Fibroblast of skin of scalp (primary cell): ENCODE measurements around the gene ARHGAP40. TPM values are rescaled to one million over a fixed set of nuclear protein-coding genes. Genes with fewer than 3 reads are reported as not detected.
A peak's percentile ranks its signal among the peaks of the same experiment; 100 is the strongest.

Experiments
- DNase-seq: peaks from one replicate; pipeline ENCODE4 v3.0.0-alpha.2; 2013
- polyA plus RNA-seq, 2 experiments: library from polyadenylated mRNA; unstranded; fragments of 120-200 nt; gene quantifications; one replicate each; pipeline ENCODE4 v1.2.1, GENCODE V29; 2013; ENCODE audit not compliant: insufficient read length in 2 of 2

ARHGAP40 gene
- not detected for polyA plus RNA-seq (2013, experiment 1 of 2; ENCODE audit: insufficient read length)
- not detected for polyA plus RNA-seq (2013, experiment 2 of 2; ENCODE audit: insufficient read length)

GRCh38 chr20:38601216-38602184 lies at the start of gene ARHGAP40:
ARHGAP40 (plus strand) TSS chr20:38601809.
- DNase-seq: no peak

GRCh38 chr20:38554986-38555385 lies 46.6 kb upstream of the ARHGAP40 start:
- no peak for DNase-seq

GRCh38 chr20:38555395-38555794 lies 46.2 kb upstream of the ARHGAP40 start:
- no peak for DNase-seq

GRCh38 chr20:38557174-38557573 lies 44.4 kb upstream of the ARHGAP40 start:
- no peak for DNase-seq

- DNase-seq: no peak
Measured at GRCh38 chr20:38558596-38559360, 42.8 kb upstream of the ARHGAP40 start.

GRCh38 chr20:38559764-38560163 lies 41.8 kb upstream of the ARHGAP40 start:
- DNase-seq: no peak

GRCh38 chr20:38563802-38564431 lies 37.7 kb upstream of the ARHGAP40 start:
- DNase-seq: no peak

- DNase-seq: no peak
Measured at GRCh38 chr20:38564680-38565079, 36.9 kb upstream of the ARHGAP40 start.

GRCh38 chr20:38566036-38566598 lies 35.5 kb upstream of the ARHGAP40 start:
- DNase-seq: no peak

GRCh38 chr20:38569747-38570525 lies 31.7 kb upstream of the ARHGAP40 start:
- no peak for DNase-seq

GRCh38 chr20:38573413-38573812 lies 28.2 kb upstream of the ARHGAP40 start:
- no peak for DNase-seq

- DNase-seq: no peak
Measured at GRCh38 chr20:38579219-38579910, 22.2 kb upstream of the ARHGAP40 start.

GRCh38 chr20:38579921-38580320 lies 21.7 kb upstream of the ARHGAP40 start:
- no peak for DNase-seq

- peak; percentile 25 for DNase-seq
Measured at GRCh38 chr20:38581013-38581412, 20.6 kb upstream of the ARHGAP40 start, which contains the start of gene ADIG. ADIG (plus strand) TSS chr20:38581197; CDS start chr20:38581251, 54 bp downstream.

- DNase-seq: no peak
Measured at GRCh38 chr20:38581830-38582358, 19.7 kb upstream of the ARHGAP40 start.

- no peak for DNase-seq
Measured at GRCh38 chr20:38583306-38583705, 18.3 kb upstream of the ARHGAP40 start.

GRCh38 chr20:38584099-38584763 lies 17.4 kb upstream of the ARHGAP40 start:
- no peak for DNase-seq

- DNase-seq: no peak
Measured at GRCh38 chr20:38585404-38586180, 16.0 kb upstream of the ARHGAP40 start.

- DNase-seq: no peak
Measured at GRCh38 chr20:38586181-38586525, 15.5 kb upstream of the ARHGAP40 start.
